HEK293 (cell line): Measurements from ENCODE around the gene BCL2L1.

ENCODE experiments used
- CTCF ChIA-PET: fragments of 350-600 bp; formaldehyde crosslinking; extraction: SDS; loops from one replicate; lab custom pipeline; 2021; ENCODE audit warnings: antibody characterized with exemption; lab: Yijun Ruan, JAX
- POLR2A ChIA-PET: fragments of 300-600 bp; formaldehyde crosslinking; extraction: SDS; loops from one replicate; lab custom pipeline; 2020; ENCODE audit warnings: antibody characterized with exemption, inconsistent platforms; lab: Yijun Ruan, JAX
- H3K27ac ChIP-seq: fragments of 200-500 bp; sonication (Bioruptor generic); 2 replicates; pipeline ENCODE4 v1.5.1; 2014; ENCODE audit warnings: low read depth, low read length, control low read depth, inconsistent platforms; ENCODE audit errors: extremely low read depth
- H3K36me3 ChIP-seq, 2 experiments: fragments of 200-500 bp in 1 of 2; sonication (Bioruptor generic) in 1 of 2; 1 replicate in 1 of 2; 2 replicates in 1 of 2; pipeline ENCODE4 v1.5.1; 2014 to 2017; ENCODE audit warnings: inconsistent platforms in 2 of 2, low read length in 2 of 2; ENCODE audit not compliant: control insufficient read depth in 2 of 2, insufficient read depth in 1 of 2
- H3K4me1 ChIP-seq: fragments of 200-500 bp; sonication (Bioruptor generic); 2 replicates; pipeline ENCODE4 v1.5.1; 2014; ENCODE audit warnings: mild to moderate bottlenecking, low read length, inconsistent platforms; ENCODE audit not compliant: control insufficient read depth, insufficient read depth
- H3K4me3 ChIP-seq: 2 replicates; pipeline ENCODE4 v1.5.1; 2011; ENCODE audit warnings: low read depth, mild to moderate bottlenecking, control low read depth, low read length, moderate library complexity
- H3K9me3 ChIP-seq: fragments of 200-500 bp; sonication (Bioruptor generic); 2 replicates; pipeline ENCODE4 v1.5.1; 2014; ENCODE audit warnings: low read depth, low read length, inconsistent platforms; ENCODE audit not compliant: control insufficient read depth, insufficient read depth
- IKZF3 ChIP-seq: fragments of 450-650 bp; IDR thresholded peaks from 2 replicates; pipeline ENCODE4 v1.5.0; 2018; ENCODE audit warnings: missing biosample characterization, mild to moderate bottlenecking, missing genetic modification characterization, moderate library complexity
- OSR2 ChIP-seq: fragments of 450-650 bp; formaldehyde crosslinking; IDR thresholded peaks from 2 replicates; pipeline ENCODE4 v1.5.1; 2016; ENCODE audit warnings: missing biosample characterization, missing genetic modification characterization
- OVOL3 ChIP-seq: fragments of 450-650 bp; formaldehyde crosslinking; IDR thresholded peaks from 2 replicates; pipeline ENCODE4 v1.5.1; 2016; ENCODE audit warnings: missing biosample characterization, missing genetic modification characterization
- PRDM10 ChIP-seq: fragments of 450-650 bp; formaldehyde crosslinking; IDR thresholded peaks from 2 replicates; pipeline ENCODE4 v1.5.1; 2016; ENCODE audit warnings: missing biosample characterization, missing genetic modification characterization
- SCRT2 ChIP-seq: fragments of 450-650 bp; formaldehyde crosslinking; IDR thresholded peaks from 2 replicates; pipeline ENCODE4 v1.5.1; 2016; ENCODE audit warnings: missing biosample characterization, missing genetic modification characterization
- TRIM28 ChIP-seq: IDR thresholded peaks from 2 replicates; pipeline ENCODE4 v1.6.1; 2011; ENCODE audit warnings: low read length, control low read depth, borderline replicate concordance
- ZNF10 ChIP-seq: fragments of 450-650 bp; formaldehyde crosslinking; IDR thresholded peaks from 2 replicates; pipeline ENCODE4 v1.5.1; 2017; ENCODE audit warnings: missing biosample characterization, missing genetic modification characterization
- ZNF37A ChIP-seq: fragments of 450-650 bp; IDR thresholded peaks from 2 replicates; pipeline ENCODE4 v1.5.1; 2018; ENCODE audit warnings: missing biosample characterization, missing genetic modification characterization
- ZNF558 ChIP-seq: fragments of 450-650 bp; formaldehyde crosslinking; IDR thresholded peaks from 2 replicates; pipeline ENCODE4 v1.5.1; 2016; ENCODE audit warnings: missing biosample characterization, missing genetic modification characterization
- ZNF654 ChIP-seq: fragments of 450-650 bp; formaldehyde crosslinking; IDR thresholded peaks from 2 replicates; pipeline ENCODE4 v1.5.1; 2016; ENCODE audit warnings: low read depth, missing biosample characterization, missing genetic modification characterization
- ZNF707 ChIP-seq: fragments of 450-650 bp; formaldehyde crosslinking; IDR thresholded peaks from 2 replicates; pipeline ENCODE4 v1.5.1; 2016; ENCODE audit warnings: missing biosample characterization, missing genetic modification characterization
- TF ChIP-seq, protein P1 (sequence below): fragments of 450-650 bp; formaldehyde crosslinking; IDR thresholded peaks from 2 replicates; pipeline ENCODE4 v1.5.1; 2016; ENCODE audit warnings: missing biosample characterization, missing genetic modification characterization, borderline replicate concordance
- TF ChIP-seq, protein P2 (sequence below): fragments of 450-650 bp; IDR thresholded peaks from 2 replicates; pipeline ENCODE4 v1.5.1; 2018; ENCODE audit warnings: missing biosample characterization, missing genetic modification characterization
- TF ChIP-seq, protein P3 (sequence below): fragments of 450-650 bp; formaldehyde crosslinking; IDR thresholded peaks from 2 replicates; pipeline ENCODE4 v1.5.1; 2016; ENCODE audit warnings: missing biosample characterization, missing genetic modification characterization

Gene BCL2L1

DNA sequence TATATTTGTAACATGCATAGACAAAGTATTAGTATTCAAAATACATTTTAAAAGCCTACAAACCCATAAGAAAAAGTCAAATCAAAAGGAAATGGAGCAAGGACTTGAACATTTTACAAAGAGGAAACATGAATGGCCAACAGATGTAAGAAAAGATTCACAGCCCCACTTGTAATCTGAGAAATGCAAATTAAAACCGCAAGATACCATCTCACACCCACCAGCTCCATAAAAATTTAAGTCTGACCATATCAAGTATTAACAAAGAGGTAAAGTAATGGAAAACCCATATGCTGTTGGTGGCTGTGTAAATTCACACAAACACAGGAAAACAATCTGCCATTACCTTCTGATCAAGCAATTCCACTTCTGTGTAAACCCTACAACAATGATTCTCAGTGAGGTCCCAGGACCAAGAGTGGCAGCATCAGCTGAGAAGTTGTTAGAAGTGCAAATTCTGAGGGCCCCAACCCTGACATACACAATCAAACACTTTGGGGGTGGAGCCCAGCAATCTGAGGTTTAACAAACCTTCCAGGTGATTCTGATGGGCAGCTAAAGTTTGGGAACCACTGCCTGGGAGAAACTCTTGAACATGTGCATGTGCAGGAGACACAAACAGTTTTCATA lies 30.9 kb downstream of the BCL2L1 start (continued):
- TF ChIP-seq PRDM10 (tag by site-specific recombination) (peak; percentile 56), ZNF10 (tag by site-specific recombination) (no peak), ZNF558 (tag by site-specific recombination) (no peak), OVOL3 (tag by site-specific recombination) (no peak), ZNF37A (tag by site-specific recombination) (no peak), ZNF707 (tag by site-specific recombination) (no peak), TRIM28 (no peak; the same call in 1 of the 2 replicates)
- TF ChIP-seq, protein P1, sequence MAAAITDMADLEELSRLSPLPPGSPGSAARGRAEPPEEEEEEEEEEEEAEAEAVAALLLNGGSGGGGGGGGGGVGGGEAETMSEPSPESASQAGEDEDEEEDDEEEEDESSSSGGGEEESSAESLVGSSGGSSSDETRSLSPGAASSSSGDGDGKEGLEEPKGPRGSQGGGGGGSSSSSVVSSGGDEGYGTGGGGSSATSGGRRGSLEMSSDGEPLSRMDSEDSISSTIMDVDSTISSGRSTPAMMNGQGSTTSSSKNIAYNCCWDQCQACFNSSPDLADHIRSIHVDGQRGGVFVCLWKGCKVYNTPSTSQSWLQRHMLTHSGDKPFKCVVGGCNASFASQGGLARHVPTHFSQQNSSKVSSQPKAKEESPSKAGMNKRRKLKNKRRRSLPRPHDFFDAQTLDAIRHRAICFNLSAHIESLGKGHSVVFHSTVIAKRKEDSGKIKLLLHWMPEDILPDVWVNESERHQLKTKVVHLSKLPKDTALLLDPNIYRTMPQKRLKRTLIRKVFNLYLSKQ, result no peak
- TF ChIP-seq, protein P2, sequence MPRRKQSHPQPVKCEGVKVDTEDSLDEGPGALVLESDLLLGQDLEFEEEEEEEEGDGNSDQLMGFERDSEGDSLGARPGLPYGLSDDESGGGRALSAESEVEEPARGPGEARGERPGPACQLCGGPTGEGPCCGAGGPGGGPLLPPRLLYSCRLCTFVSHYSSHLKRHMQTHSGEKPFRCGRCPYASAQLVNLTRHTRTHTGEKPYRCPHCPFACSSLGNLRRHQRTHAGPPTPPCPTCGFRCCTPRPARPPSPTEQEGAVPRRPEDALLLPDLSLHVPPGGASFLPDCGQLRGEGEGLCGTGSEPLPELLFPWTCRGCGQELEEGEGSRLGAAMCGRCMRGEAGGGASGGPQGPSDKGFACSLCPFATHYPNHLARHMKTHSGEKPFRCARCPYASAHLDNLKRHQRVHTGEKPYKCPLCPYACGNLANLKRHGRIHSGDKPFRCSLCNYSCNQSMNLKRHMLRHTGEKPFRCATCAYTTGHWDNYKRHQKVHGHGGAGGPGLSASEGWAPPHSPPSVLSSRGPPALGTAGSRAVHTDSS (tag by site-specific recombination), result no peak
- TF ChIP-seq, all 188 proteins: peak for 11

GRCh38 chr20:31690124-31690666 lies 32.5 kb downstream of the BCL2L1 start:
- Histone ChIP-seq H3K4me3 (no peak overlapping the region), H3K9me3 (no peaks in the 10 kb centered on the region), H3K27ac (no peak overlapping the region), H3K4me1 (peaks cover 17% of the 10 kb centered on the region), H3K36me3 (no peaks in the 10 kb centered on the region; a peak in 1 of 3 replicates)
- ChIA-PET CTCF (interaction anchor here (0.7 to 1.5 kb wide), 3 partner anchors 9 to 30 kb away, joined by 3 to 5 read pairs (median 3); no protein-coding TSS in a partner anchor), POLR2A (no interaction called here)
- TF ChIP-seq IKZF3 (tag by site-specific recombination), result no peak
- no peak for TF ChIP-seq ZNF654 (tag by site-specific recombination)
- TF ChIP-seq, protein P3, sequence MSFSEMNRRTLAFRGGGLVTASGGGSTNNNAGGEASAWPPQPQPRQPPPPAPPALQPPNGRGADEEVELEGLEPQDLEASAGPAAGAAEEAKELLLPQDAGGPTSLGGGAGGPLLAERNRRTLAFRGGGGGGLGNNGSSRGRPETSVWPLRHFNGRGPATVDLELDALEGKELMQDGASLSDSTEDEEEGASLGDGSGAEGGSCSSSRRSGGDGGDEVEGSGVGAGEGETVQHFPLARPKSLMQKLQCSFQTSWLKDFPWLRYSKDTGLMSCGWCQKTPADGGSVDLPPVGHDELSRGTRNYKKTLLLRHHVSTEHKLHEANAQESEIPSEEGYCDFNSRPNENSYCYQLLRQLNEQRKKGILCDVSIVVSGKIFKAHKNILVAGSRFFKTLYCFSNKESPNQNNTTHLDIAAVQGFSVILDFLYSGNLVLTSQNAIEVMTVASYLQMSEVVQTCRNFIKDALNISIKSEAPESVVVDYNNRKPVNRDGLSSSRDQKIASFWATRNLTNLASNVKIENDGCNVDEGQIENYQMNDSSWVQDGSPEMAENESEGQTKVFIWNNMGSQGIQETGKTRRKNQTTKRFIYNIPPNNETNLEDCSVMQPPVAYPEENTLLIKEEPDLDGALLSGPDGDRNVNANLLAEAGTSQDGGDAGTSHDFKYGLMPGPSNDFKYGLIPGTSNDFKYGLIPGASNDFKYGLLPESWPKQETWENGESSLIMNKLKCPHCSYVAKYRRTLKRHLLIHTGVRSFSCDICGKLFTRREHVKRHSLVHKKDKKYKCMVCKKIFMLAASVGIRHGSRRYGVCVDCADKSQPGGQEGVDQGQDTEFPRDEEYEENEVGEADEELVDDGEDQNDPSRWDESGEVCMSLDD, result no peak
- no peak for TF ChIP-seq SCRT2 (tag by site-specific recombination)
- no peak for TF ChIP-seq OSR2 (tag by site-specific recombination)
